Measurements from ENCODE around the gene UNC45A.
"Not testable (repeated sequence)": the region's sequence is repeated elsewhere in the genome, so short reads cannot be mapped to it uniquely, and the experiment has no call there.

- not testable (repeated sequence) for TF ChIP-seq CREB1 (CRISPR knock-in tag; IDR thresholded peaks at IDR 0.05); CTCF (IDR thresholded peaks at IDR 0.05); HMGXB4 (CRISPR knock-in tag; IDR thresholded peaks at IDR 0.05); ZNF219 (CRISPR knock-in tag; IDR thresholded peaks at IDR 0.05; ENCODE audit: borderline replicate concordance); ELF4 (CRISPR knock-in tag; IDR thresholded peaks at IDR 0.05; ENCODE audit: low read depth); ZNF425 (CRISPR knock-in tag; conservative IDR thresholded peaks at IDR 0.05); ZNF317 (CRISPR knock-in tag; IDR thresholded peaks at IDR 0.05; ENCODE audit: borderline replicate concordance, low read depth); JUN (CRISPR knock-in tag; IDR thresholded peaks at IDR 0.05); NR1H2 (CRISPR knock-in tag; IDR thresholded peaks at IDR 0.05); RORB (CRISPR knock-in tag; IDR thresholded peaks at IDR 0.05); ATF6 (CRISPR knock-in tag; IDR thresholded peaks at IDR 0.05); E2F4 (CRISPR knock-in tag; IDR thresholded peaks at IDR 0.05; ENCODE audit: borderline replicate concordance, low read depth); ZNF121 (CRISPR knock-in tag; IDR thresholded peaks at IDR 0.05)
Measured at GRCh38 chr15:90928106-90928505, 7.0 kb upstream of the UNC45A start.

All from WTC11 (cell line).